ENCODE results near the gene IL15RA.

Gene IL15RA

DNA sequence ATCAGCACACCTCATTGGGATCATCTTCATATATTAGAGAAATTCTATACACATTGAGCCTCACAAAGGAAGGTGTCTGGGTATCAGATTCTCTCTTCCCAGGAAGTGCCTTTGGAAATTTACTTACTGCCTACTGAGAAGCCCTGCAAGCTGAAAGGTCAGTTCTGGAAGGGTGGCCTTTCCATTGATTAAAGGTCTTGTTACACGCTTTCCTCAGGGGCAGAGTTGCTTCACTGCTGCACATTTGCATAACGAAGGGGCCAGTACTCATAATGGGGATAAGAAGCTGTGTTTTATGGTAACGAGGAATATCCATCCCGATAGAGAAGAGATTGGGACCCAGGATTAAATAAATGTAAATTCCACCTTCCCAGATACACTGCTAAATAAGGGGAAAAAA, 19.4 kb upstream of the IL15RA start:
- no peak for DNase-seq (ENCODE audit: extremely low spot score)
- ChIA-PET POLR2A (no interaction called here), CTCF (interaction anchor here (0.8 to 2.2 kb wide), 2 partner anchors 17 to 89 kb away, joined by 4 to 8 read pairs; no protein-coding TSS in a partner anchor)
- no peak for TF ChIP-seq CTCF (IDR thresholded peaks at IDR 0.05; ENCODE audit: control extremely low read depth, extremely low read depth, low read depth, missing control alignments)

DNA sequence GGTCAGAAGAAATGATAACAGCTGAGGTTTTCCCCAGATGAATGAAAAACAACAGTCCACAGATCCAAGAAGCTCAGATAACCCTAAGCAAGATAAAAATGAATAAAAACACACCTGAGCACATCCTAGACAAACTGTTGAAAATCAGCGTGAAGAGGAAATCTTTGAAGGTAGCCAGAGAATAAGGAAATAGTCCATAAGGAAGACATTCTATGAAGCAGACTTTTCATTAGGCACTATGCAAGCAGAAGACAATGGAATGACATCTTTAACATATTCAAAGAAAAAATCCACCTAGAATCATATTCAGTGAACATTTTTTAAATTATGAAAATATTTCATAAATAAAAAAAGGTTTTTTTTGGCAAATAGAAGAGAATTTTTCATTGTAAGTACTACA, 15.1 kb upstream of the IL15RA start:
- no peak for TF ChIP-seq CTCF (IDR thresholded peaks at IDR 0.05; ENCODE audit: control extremely low read depth, extremely low read depth, low read depth, missing control alignments)
- DNase-seq (ENCODE audit: extremely low spot score), result no peak
- POLR2A ChIA-PET, result no interaction called here
- CTCF ChIA-PET, result interaction anchor here (1.2 to 2.0 kb wide), 2 partner anchors 16 to 94 kb away, joined by 3 to 6 read pairs; no protein-coding TSS in a partner anchor

DNA sequence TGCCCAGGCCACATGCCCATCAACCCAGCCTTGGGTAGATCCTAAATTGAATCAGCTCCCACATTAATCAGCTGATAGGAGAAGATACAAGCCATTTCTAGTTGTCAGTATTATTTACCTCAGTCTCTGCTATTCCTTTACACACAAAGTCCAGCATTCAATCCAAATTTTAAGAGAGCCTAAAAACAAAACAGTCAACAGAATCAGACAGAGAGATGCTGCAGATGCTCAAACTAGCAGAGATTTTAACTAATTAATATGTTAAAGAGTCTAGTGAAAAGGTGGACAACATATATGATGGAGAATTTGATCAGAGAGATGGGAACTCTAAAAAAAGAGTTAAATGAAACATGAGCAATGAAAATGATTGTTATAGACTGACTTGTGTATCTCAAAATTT, 14.4 kb upstream of the IL15RA start:
- TF ChIP-seq CTCF (IDR thresholded peaks at IDR 0.05; ENCODE audit: control extremely low read depth, extremely low read depth, low read depth, missing control alignments), result no peak
- no peak for DNase-seq (ENCODE audit: extremely low spot score)
- CTCF ChIA-PET, result interaction anchor here (0.8 to 1.2 kb wide), 2 partner anchors 53 to 94 kb away, joined by 3 read pairs; no protein-coding TSS in a partner anchor
- POLR2A ChIA-PET, result no interaction called here

DNA sequence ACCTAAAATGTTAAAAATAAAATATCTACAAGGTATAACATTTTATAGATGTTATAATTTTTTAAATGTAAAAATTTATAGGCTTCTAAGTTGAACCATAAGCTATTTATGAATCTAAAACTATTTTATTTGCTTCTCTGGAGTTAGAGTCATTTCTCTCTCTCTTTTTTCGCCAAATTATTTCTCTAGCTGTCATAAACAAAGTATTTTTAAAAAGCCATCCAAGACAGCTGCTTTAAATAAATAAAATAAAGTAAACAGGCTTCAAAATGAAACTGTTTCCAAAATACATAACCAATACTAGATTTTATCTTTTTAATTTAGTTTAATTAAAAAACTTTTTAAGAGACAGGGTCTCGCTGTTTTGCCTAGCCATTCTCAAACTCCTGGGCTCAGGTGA, 12.4 kb upstream of the IL15RA start:
- POLR2A ChIA-PET, result no interaction called here
- DNase-seq (ENCODE audit: extremely low spot score), result no peak
- CTCF ChIA-PET, result interaction anchor here (0.9 kb wide), 1 partner anchor 24 kb away, joined by 3 read pairs; no protein-coding TSS in a partner anchor
- no peak for TF ChIP-seq CTCF (IDR thresholded peaks at IDR 0.05; ENCODE audit: control extremely low read depth, extremely low read depth, low read depth, missing control alignments)

GRCh38 chr10:5988336-5988920, 11.1 kb upstream of the IL15RA start:
- no peak for DNase-seq (ENCODE audit: extremely low spot score)
- CTCF ChIA-PET, result interaction anchor here (1.0 to 1.8 kb wide), 5 partner anchors 10 to 365 kb away, joined by 3 to 6 read pairs (median 4); no protein-coding TSS in a partner anchor
- POLR2A ChIA-PET, result no interaction called here
- no peak for TF ChIP-seq CTCF (IDR thresholded peaks at IDR 0.05; ENCODE audit: control extremely low read depth, extremely low read depth, low read depth, missing control alignments)

GRCh38 chr10:5987747-5988146, 10.4 kb upstream of the IL15RA start:
- DNase-seq (ENCODE audit: extremely low spot score), result no peak
- CTCF ChIA-PET, result interaction anchor here (1.0 to 1.8 kb wide), 6 partner anchors 10 to 365 kb away, joined by 3 to 6 read pairs (median 4); no protein-coding TSS in a partner anchor

More at GRCh38 chr10:5987747-5988146, 10.4 kb upstream of the IL15RA start:
- no peak for TF ChIP-seq CTCF (IDR thresholded peaks at IDR 0.05; ENCODE audit: control extremely low read depth, extremely low read depth, low read depth, missing control alignments)
- POLR2A ChIA-PET, result no interaction called here

Measured in GM10248 (cell line).